K562 (cell line): ENCODE measurements around the gene PPP1CC.

Source experiments
- CBX8 ChIP-seq: fragments of 200-600 bp; sonication (generic); IDR thresholded peaks from 2 replicates; pipeline ENCODE4 v1.6.1; 2012; ENCODE audit warnings: borderline replicate concordance, mixed run types, low read depth, mild to moderate bottlenecking, moderate library complexity, mixed read lengths, low read length, control low read depth, inconsistent platforms; ENCODE audit not compliant: poor library complexity, severe bottlenecking; ENCODE audit errors: extremely low read depth
- CREB1 ChIP-seq, 2 experiments: sonication (generic) in 1 of 2; formaldehyde crosslinking in 1 of 2; IDR thresholded peaks; 2 replicates each; pipeline versions ENCODE4 v1.6.1 to v1.8.0; 2012 to 2022; ENCODE audit warnings: inconsistent platforms in 1 of 2, mild to moderate bottlenecking in 1 of 2, missing genetic modification reagents in 1 of 2, moderate library complexity in 1 of 2
- CTCF ChIP-seq, 3 experiments: IDR thresholded peaks in 2 of 3; conservative IDR thresholded peaks in 1 of 3; 2 replicates each; pipeline ENCODE4 v1.5.1; 2011 to 2012; ENCODE audit warnings: low read length in 3 of 3, mild to moderate bottlenecking in 3 of 3, control low read depth in 2 of 3, improper control_type of control experiment in 1 of 3, inconsistent platforms in 1 of 3, low read depth in 1 of 3, mixed read lengths in 1 of 3, moderate library complexity in 1 of 3; ENCODE audit not compliant: insufficient read depth in 2 of 3
- GABPA ChIP-seq: fragments of 200-800 bp; sonication (Bioruptor generic); conservative IDR thresholded peaks from 2 replicates; pipeline ENCODE4 v1.6.1; 2016; ENCODE audit warnings: low read depth, missing genetic modification characterization, missing compliant biosample characterization
- JUN ChIP-seq, 2 experiments: sonication (generic) in 1 of 2; formaldehyde crosslinking in 1 of 2; IDR thresholded peaks; 2 replicates each; pipeline versions ENCODE4 v1.6.1 to v1.8.0; 2012 to 2022; ENCODE audit warnings: borderline replicate concordance in 2 of 2, mild to moderate bottlenecking in 2 of 2, improper control_type of control experiment in 1 of 2, low read depth in 1 of 2, low read length in 1 of 2, missing genetic modification reagents in 1 of 2
- USF2 ChIP-seq: sonication (generic); formaldehyde crosslinking; IDR thresholded peaks from 2 replicates; pipeline ENCODE4 v1.5.0; 2020; ENCODE audit warnings: missing genetic modification reagents
- ZNF121 ChIP-seq: sonication (generic); formaldehyde crosslinking; conservative IDR thresholded peaks from 2 replicates; pipeline ENCODE4 v1.8.0; 2022; ENCODE audit warnings: missing genetic modification reagents
- TF ChIP-seq, protein P1 (sequence below): fragments of 200-600 bp; sonication (generic); IDR thresholded peaks from one replicate; pipeline ENCODE4 v1.6.1; 2012; ENCODE audit warnings: mild to moderate bottlenecking, low read depth, low read length, inconsistent platforms
- TF ChIP-seq, protein P2 (sequence below): sonication (generic); formaldehyde crosslinking; IDR thresholded peaks from 2 replicates; pipeline ENCODE4 v1.9.0; 2022; ENCODE audit warnings: mild to moderate bottlenecking, missing genetic modification reagents

GRCh38 chr12:110782094-110782493 lies 39.4 kb upstream of the PPP1CC start:
- TF ChIP-seq, protein P1, sequence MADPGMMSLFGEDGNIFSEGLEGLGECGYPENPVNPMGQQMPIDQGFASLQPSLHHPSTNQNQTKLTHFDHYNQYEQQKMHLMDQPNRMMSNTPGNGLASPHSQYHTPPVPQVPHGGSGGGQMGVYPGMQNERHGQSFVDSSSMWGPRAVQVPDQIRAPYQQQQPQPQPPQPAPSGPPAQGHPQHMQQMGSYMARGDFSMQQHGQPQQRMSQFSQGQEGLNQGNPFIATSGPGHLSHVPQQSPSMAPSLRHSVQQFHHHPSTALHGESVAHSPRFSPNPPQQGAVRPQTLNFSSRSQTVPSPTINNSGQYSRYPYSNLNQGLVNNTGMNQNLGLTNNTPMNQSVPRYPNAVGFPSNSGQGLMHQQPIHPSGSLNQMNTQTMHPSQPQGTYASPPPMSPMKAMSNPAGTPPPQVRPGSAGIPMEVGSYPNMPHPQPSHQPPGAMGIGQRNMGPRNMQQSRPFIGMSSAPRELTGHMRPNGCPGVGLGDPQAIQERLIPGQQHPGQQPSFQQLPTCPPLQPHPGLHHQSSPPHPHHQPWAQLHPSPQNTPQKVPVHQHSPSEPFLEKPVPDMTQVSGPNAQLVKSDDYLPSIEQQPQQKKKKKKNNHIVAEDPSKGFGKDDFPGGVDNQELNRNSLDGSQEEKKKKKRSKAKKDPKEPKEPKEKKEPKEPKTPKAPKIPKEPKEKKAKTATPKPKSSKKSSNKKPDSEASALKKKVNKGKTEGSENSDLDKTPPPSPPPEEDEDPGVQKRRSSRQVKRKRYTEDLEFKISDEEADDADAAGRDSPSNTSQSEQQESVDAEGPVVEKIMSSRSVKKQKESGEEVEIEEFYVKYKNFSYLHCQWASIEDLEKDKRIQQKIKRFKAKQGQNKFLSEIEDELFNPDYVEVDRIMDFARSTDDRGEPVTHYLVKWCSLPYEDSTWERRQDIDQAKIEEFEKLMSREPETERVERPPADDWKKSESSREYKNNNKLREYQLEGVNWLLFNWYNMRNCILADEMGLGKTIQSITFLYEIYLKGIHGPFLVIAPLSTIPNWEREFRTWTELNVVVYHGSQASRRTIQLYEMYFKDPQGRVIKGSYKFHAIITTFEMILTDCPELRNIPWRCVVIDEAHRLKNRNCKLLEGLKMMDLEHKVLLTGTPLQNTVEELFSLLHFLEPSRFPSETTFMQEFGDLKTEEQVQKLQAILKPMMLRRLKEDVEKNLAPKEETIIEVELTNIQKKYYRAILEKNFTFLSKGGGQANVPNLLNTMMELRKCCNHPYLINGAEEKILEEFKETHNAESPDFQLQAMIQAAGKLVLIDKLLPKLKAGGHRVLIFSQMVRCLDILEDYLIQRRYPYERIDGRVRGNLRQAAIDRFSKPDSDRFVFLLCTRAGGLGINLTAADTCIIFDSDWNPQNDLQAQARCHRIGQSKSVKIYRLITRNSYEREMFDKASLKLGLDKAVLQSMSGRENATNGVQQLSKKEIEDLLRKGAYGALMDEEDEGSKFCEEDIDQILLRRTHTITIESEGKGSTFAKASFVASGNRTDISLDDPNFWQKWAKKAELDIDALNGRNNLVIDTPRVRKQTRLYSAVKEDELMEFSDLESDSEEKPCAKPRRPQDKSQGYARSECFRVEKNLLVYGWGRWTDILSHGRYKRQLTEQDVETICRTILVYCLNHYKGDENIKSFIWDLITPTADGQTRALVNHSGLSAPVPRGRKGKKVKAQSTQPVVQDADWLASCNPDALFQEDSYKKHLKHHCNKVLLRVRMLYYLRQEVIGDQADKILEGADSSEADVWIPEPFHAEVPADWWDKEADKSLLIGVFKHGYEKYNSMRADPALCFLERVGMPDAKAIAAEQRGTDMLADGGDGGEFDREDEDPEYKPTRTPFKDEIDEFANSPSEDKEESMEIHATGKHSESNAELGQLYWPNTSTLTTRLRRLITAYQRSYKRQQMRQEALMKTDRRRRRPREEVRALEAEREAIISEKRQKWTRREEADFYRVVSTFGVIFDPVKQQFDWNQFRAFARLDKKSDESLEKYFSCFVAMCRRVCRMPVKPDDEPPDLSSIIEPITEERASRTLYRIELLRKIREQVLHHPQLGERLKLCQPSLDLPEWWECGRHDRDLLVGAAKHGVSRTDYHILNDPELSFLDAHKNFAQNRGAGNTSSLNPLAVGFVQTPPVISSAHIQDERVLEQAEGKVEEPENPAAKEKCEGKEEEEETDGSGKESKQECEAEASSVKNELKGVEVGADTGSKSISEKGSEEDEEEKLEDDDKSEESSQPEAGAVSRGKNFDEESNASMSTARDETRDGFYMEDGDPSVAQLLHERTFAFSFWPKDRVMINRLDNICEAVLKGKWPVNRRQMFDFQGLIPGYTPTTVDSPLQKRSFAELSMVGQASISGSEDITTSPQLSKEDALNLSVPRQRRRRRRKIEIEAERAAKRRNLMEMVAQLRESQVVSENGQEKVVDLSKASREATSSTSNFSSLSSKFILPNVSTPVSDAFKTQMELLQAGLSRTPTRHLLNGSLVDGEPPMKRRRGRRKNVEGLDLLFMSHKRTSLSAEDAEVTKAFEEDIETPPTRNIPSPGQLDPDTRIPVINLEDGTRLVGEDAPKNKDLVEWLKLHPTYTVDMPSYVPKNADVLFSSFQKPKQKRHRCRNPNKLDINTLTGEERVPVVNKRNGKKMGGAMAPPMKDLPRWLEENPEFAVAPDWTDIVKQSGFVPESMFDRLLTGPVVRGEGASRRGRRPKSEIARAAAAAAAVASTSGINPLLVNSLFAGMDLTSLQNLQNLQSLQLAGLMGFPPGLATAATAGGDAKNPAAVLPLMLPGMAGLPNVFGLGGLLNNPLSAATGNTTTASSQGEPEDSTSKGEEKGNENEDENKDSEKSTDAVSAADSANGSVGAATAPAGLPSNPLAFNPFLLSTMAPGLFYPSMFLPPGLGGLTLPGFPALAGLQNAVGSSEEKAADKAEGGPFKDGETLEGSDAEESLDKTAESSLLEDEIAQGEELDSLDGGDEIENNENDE, result no peak
- no peak for TF ChIP-seq CTCF (IDR thresholded peaks at IDR 0.05 in 2 of 3, conservative IDR thresholded peaks at IDR 0.05 in 1 of 3; ENCODE audit: insufficient read depth in 2 of 3, low read depth in 1 of 3, low read length in 3 of 3)
- no peak for TF ChIP-seq JUN (IDR thresholded peaks at IDR 0.05; ENCODE audit: borderline replicate concordance, low read depth, low read length)
- TF ChIP-seq JUN (CRISPR knock-in tag; IDR thresholded peaks at IDR 0.05; ENCODE audit: borderline replicate concordance), result no peak
- no peak for TF ChIP-seq ZNF121
- TF ChIP-seq CBX8, result no peak
- TF ChIP-seq CREB1 (IDR thresholded peaks at IDR 0.05), result no peak
- no peak for TF ChIP-seq CREB1 (CRISPR knock-in tag; IDR thresholded peaks at IDR 0.05)
- 0 out of 2 replicates have a peak, but pooled peaks have one; percentile 16 for TF ChIP-seq GABPA (tag)
- TF ChIP-seq USF2 (CRISPR knock-in tag), result no peak
- TF ChIP-seq, protein P2, sequence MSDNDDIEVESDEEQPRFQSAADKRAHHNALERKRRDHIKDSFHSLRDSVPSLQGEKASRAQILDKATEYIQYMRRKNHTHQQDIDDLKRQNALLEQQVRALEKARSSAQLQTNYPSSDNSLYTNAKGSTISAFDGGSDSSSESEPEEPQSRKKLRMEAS (CRISPR knock-in tag), result no peak
